Measurements from ENCODE around the gene UGT2B10. TPM values are rescaled to one million over a fixed set of nuclear protein-coding genes. Genes with fewer than 3 reads are reported as not detected.
"Not testable (repeated sequence)": the region's sequence is repeated elsewhere in the genome, so short reads cannot be mapped to it uniquely, and the experiment has no call there.

UGT2B10 gene
- polyA plus RNA-seq = not detected in 2 replicates
- polyA minus RNA-seq = not detected in 2 replicates

DNA sequence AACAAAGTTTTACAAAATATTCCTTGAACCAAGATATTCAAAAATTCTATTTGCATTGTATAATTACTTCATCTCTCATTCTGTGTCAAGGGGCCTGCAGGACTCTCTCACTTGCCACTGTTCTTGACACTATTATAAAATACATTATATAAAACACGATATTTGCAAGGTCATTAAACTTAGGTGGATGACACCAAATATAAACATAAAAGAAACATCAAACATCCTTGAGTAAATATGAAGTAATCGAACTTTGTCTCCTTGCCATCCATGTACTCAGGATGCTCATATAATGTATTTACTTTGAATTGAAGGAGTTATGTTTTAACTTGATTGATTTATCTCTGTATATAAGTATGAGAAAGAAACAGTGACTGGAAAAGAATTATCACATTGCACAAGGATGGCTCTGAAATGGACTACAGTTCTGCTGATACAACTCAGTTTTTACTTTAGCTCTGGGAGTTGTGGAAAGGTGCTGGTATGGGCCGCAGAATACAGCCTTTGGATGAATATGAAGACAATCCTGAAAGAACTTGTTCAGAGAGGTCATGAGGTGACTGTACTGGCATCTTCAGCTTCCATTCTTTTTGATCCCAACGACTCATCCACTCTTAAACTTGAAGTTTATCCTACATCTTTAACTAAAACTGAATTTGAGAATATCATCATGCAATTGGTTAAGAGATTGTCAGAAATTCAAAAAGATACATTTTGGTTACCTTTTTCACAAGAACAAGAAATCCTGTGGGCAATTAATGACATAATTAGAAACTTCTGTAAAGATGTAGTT, at the start of gene UGT2B10:
Gene UGT2B10, plus strand, starts transcription at position 378 of the 793 bp plus-strand sequence. Its CDS starts 26 bp downstream, at position 404.
- H3K27me3 ChIP-seq (ENCODE audit: insufficient read depth, low read depth, low read length); H3K9me2 ChIP-seq (ENCODE audit: insufficient read depth, low read length); H3K27ac ChIP-seq (ENCODE audit: low read length); H2AFZ ChIP-seq (ENCODE audit: low read depth, low read length); H3F3A ChIP-seq (ENCODE audit: insufficient read depth, low read length, poor library complexity, severe bottlenecking); H3K36me3 ChIP-seq (ENCODE audit: insufficient read depth, low read length); H4K20me1 ChIP-seq (ENCODE audit: insufficient read depth); H3K9ac ChIP-seq (ENCODE audit: low read length); H3K79me2 ChIP-seq (replicated peaks; ENCODE audit: insufficient read depth, low read length); H3K9me3 ChIP-seq (ENCODE audit: low read length); H3K4me3 ChIP-seq (ENCODE audit: low read length); H3K4me2 ChIP-seq (ENCODE audit: low read length): not testable (repeated sequence)

DNA sequence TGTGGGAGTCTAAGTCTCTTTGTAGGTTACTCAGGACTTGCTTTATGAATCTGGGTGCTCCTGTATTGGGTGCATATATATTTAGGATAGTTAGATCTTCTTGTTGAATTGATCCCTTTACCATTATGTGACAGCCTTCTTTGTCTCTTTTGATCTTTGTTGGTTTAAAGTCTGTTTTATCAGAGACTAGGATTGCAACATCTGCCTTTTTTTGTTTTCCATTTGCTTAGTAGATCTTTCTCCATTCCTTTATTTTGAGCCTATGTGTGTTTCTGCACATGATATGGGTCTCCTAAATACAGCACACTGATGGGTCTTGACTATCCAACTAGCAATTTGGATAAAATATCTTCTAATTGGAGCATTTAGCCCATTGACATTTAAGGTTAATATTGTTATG, 44.0 kb upstream of the UGT2B10 start:
- not testable (repeated sequence) for H3K4me2 ChIP-seq (ENCODE audit: low read length); H3K79me2 ChIP-seq (replicated peaks; ENCODE audit: insufficient read depth, low read length); H3F3A ChIP-seq (ENCODE audit: insufficient read depth, low read length, poor library complexity, severe bottlenecking); H3K9ac ChIP-seq (ENCODE audit: low read length); H3K36me3 ChIP-seq (ENCODE audit: insufficient read depth, low read length); H2AFZ ChIP-seq (ENCODE audit: low read depth, low read length); H3K27me3 ChIP-seq (ENCODE audit: insufficient read depth, low read depth, low read length); H3K9me2 ChIP-seq (ENCODE audit: insufficient read depth, low read length); H3K4me3 ChIP-seq (ENCODE audit: low read length); H3K27ac ChIP-seq (ENCODE audit: low read length); H4K20me1 ChIP-seq (ENCODE audit: insufficient read depth); H3K9me3 ChIP-seq (ENCODE audit: low read length)

DNA sequence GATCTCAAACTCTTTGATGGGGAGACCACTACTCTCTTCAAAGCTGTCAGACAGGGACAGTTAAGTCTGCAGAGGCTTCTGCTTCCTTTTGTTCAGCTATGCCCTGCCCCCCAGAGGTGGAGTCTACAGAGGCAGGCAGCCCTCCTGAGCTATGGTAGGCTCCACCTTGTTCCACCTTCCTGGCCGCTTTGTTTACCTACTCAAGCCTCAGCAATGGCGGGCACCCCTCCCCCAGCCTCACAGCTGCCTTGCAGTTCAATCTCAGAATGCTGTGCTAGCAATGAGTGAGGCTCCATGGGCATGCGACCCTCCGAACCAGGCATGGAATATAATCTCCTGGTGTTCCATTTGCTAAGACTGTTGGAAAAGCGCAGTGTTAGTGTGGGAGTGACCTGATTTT, 42.1 kb upstream of the UGT2B10 start:
- H4K20me1 ChIP-seq (ENCODE audit: insufficient read depth) = no peaks in the 10 kb centered on the region
- H3F3A ChIP-seq (ENCODE audit: insufficient read depth, low read length, poor library complexity, severe bottlenecking) = no peaks in the 10 kb centered on the region
- H3K36me3 ChIP-seq (ENCODE audit: insufficient read depth, low read length) = no peaks in the 10 kb centered on the region
- no peak overlapping the region for H3K9ac ChIP-seq (ENCODE audit: low read length)
- no peaks in the 10 kb centered on the region for H3K9me2 ChIP-seq (ENCODE audit: insufficient read depth, low read length)
- no peak overlapping the region for H3K4me3 ChIP-seq (ENCODE audit: low read length)
- no peak overlapping the region for H2AFZ ChIP-seq (ENCODE audit: low read depth, low read length)
- H3K9me3 ChIP-seq (ENCODE audit: low read length) = no peaks in the 10 kb centered on the region
- no peak overlapping the region for H3K4me2 ChIP-seq (ENCODE audit: low read length)
- no peaks in the 10 kb centered on the region for H3K27me3 ChIP-seq (ENCODE audit: insufficient read depth, low read depth, low read length)
- H3K27ac ChIP-seq (ENCODE audit: low read length) = no peak overlapping the region
- TF ChIP-seq EZH2 (IDR thresholded peaks at IDR 0.05; ENCODE audit: borderline replicate concordance, insufficient read depth, low read length, poor library complexity, severe bottlenecking) = no peak
- TF ChIP-seq, protein P1, sequence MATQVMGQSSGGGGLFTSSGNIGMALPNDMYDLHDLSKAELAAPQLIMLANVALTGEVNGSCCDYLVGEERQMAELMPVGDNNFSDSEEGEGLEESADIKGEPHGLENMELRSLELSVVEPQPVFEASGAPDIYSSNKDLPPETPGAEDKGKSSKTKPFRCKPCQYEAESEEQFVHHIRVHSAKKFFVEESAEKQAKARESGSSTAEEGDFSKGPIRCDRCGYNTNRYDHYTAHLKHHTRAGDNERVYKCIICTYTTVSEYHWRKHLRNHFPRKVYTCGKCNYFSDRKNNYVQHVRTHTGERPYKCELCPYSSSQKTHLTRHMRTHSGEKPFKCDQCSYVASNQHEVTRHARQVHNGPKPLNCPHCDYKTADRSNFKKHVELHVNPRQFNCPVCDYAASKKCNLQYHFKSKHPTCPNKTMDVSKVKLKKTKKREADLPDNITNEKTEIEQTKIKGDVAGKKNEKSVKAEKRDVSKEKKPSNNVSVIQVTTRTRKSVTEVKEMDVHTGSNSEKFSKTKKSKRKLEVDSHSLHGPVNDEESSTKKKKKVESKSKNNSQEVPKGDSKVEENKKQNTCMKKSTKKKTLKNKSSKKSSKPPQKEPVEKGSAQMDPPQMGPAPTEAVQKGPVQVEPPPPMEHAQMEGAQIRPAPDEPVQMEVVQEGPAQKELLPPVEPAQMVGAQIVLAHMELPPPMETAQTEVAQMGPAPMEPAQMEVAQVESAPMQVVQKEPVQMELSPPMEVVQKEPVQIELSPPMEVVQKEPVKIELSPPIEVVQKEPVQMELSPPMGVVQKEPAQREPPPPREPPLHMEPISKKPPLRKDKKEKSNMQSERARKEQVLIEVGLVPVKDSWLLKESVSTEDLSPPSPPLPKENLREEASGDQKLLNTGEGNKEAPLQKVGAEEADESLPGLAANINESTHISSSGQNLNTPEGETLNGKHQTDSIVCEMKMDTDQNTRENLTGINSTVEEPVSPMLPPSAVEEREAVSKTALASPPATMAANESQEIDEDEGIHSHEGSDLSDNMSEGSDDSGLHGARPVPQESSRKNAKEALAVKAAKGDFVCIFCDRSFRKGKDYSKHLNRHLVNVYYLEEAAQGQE (IDR thresholded peaks at IDR 0.05; ENCODE audit: borderline replicate concordance) = no peak
- no peak for TF ChIP-seq MXI1 (conservative IDR thresholded peaks at IDR 0.05; ENCODE audit: poor library complexity, severe bottlenecking)
- no peak for TF ChIP-seq SMC3 (conservative IDR thresholded peaks at IDR 0.05; ENCODE audit: poor library complexity)
- TF ChIP-seq POLR2AphosphoS5 (IDR thresholded peaks at IDR 0.05) = no peak
- no peak for TF ChIP-seq TAF1 (IDR thresholded peaks at IDR 0.05; ENCODE audit: low read depth)
- TF ChIP-seq, protein P2, sequence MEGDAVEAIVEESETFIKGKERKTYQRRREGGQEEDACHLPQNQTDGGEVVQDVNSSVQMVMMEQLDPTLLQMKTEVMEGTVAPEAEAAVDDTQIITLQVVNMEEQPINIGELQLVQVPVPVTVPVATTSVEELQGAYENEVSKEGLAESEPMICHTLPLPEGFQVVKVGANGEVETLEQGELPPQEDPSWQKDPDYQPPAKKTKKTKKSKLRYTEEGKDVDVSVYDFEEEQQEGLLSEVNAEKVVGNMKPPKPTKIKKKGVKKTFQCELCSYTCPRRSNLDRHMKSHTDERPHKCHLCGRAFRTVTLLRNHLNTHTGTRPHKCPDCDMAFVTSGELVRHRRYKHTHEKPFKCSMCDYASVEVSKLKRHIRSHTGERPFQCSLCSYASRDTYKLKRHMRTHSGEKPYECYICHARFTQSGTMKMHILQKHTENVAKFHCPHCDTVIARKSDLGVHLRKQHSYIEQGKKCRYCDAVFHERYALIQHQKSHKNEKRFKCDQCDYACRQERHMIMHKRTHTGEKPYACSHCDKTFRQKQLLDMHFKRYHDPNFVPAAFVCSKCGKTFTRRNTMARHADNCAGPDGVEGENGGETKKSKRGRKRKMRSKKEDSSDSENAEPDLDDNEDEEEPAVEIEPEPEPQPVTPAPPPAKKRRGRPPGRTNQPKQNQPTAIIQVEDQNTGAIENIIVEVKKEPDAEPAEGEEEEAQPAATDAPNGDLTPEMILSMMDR (IDR thresholded peaks at IDR 0.05; ENCODE audit: poor library complexity, severe bottlenecking) = no peak
- TF ChIP-seq RAD21 (conservative IDR thresholded peaks at IDR 0.05) = no peak
- no peak for TF ChIP-seq EP300 (conservative IDR thresholded peaks at IDR 0.05; ENCODE audit: poor library complexity, severe bottlenecking)
- H3K79me2 ChIP-seq (replicated peaks; ENCODE audit: insufficient read depth, low read length) = no peaks in the 10 kb centered on the region
